ENCODE results near the gene NUP133.

DNA sequence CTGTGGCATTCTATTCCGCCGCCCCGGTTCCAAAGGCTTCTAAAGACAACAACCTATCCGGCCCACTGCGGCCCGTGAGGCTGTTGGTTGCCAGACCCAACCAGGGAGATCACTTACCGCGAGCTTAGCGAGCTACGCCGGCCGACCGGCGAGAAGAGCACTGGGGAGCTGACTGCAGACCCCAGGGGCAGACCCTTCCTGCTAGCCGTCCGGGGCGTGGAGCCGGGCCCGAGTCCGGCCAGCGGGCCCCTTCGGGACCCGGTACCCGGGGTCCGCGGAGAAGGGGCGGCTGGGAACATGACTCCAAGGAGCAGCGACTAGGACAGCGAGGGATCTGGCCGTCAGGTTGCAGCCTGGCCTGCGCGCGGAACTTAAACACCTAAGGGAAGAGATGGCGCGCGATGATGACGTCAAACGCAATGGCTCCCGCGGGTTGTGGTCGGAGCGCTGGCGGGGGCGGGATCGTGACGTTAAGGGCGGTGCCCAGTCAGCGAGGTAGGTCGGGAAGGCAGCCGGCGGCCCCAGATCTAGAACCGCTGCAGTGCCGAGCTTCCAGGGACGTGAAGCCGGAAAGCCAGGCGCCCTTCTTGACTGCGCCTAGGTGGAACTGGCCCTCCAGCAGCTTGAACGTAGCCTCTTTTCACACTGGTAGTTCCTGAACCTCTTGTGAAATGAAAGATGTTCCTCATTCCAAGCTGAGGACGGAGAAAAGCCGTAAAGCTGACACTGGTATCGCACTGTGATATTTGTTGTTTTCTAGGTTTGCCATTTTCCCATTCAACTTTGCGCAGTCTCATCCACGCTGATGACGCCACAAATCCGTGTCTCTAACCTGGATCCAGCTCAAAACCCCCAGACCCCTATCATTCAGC is at the start of gene NUP133:
- TF ChIP-seq, protein P1, sequence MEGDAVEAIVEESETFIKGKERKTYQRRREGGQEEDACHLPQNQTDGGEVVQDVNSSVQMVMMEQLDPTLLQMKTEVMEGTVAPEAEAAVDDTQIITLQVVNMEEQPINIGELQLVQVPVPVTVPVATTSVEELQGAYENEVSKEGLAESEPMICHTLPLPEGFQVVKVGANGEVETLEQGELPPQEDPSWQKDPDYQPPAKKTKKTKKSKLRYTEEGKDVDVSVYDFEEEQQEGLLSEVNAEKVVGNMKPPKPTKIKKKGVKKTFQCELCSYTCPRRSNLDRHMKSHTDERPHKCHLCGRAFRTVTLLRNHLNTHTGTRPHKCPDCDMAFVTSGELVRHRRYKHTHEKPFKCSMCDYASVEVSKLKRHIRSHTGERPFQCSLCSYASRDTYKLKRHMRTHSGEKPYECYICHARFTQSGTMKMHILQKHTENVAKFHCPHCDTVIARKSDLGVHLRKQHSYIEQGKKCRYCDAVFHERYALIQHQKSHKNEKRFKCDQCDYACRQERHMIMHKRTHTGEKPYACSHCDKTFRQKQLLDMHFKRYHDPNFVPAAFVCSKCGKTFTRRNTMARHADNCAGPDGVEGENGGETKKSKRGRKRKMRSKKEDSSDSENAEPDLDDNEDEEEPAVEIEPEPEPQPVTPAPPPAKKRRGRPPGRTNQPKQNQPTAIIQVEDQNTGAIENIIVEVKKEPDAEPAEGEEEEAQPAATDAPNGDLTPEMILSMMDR (IDR thresholded peaks at IDR 0.05; ENCODE audit: low read depth, low read length, poor library complexity, severe bottlenecking): no peak
- TF ChIP-seq EZH2phosphoT487 (IDR thresholded peaks at IDR 0.05; ENCODE audit: borderline replicate concordance, low read length): no peak

Data from DOHH2 (cell line).